K562 (cell line): ENCODE measurements around the gene CEP350.

Source experiments
- CHD2 ChIP-seq: IDR thresholded peaks from 2 replicates; pipeline ENCODE4 v1.6.1; 2011; ENCODE audit warnings: low read depth, low read length
- EZH2 ChIP-seq: IDR thresholded peaks from 2 replicates; pipeline ENCODE4 v1.6.1; 2012; ENCODE audit warnings: low read depth, mild to moderate bottlenecking, inconsistent platforms, low read length, borderline replicate concordance
- YBX1 ChIP-seq: fragments of 450-650 bp; IDR thresholded peaks from 2 replicates; pipeline ENCODE4 v1.7.1; 2016; ENCODE audit warnings: mild to moderate bottlenecking
- ZNF274 ChIP-seq: IDR thresholded peaks from 2 replicates; pipeline ENCODE4 v1.6.1; 2011; ENCODE audit warnings: low read depth, mild to moderate bottlenecking, low read length, moderate library complexity, borderline replicate concordance
- TF ChIP-seq, protein P1 (sequence below), 2 experiments: fragments of 450-650 bp in 1 of 2; sonication (generic) in 1 of 2; formaldehyde crosslinking; conservative IDR thresholded peaks; 2 replicates each; pipeline versions ENCODE4 v1.4.0 to v1.8.1; 2020 to 2022; ENCODE audit warnings: mild to moderate bottlenecking in 1 of 2, missing genetic modification reagents in 1 of 2
- TF ChIP-seq, protein P2 (sequence below): sonication (generic); formaldehyde crosslinking; IDR thresholded peaks from 2 replicates; pipeline ENCODE4 v1.8.0; 2022; ENCODE audit warnings: missing genetic modification reagents, mild to moderate bottlenecking, borderline replicate concordance

DNA sequence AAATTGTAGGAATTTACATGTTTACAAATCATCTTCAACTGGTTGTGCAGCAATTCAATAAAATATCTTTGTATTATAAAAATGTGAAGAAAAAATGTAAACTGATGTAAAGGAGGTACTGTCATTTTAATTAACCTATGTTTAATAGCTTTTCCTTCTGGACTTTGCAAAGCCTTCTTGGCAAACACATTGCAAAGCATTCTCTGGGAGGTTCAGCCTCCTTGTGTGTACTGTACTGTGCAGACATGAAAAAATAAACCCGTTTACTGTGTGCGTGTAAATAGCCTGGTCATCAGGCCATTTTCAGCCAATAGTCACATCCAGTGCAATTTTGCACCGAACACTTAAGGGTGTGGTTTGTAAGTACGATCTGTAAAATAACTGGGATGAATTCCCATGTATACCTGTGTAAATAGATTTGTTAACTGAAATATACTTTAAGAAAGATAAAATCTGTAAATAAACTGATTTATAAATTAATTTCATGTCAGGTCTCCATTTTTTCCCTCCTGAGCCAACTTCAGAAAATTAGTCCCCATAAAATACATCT, 159.9 kb downstream of the CEP350 start:
- TF ChIP-seq, protein P1, sequence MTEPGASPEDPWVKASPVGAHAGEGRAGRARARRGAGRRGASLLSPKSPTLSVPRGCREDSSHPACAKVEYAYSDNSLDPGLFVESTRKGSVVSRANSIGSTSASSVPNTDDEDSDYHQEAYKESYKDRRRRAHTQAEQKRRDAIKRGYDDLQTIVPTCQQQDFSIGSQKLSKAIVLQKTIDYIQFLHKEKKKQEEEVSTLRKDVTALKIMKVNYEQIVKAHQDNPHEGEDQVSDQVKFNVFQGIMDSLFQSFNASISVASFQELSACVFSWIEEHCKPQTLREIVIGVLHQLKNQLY (CRISPR knock-in tag; conservative IDR thresholded peaks at IDR 0.05): no peak
- TF ChIP-seq ZNF274 (no peak), EZH2 (no peak), CHD2 (no peak), YBX1 (no peak)
- TF ChIP-seq, protein P2, sequence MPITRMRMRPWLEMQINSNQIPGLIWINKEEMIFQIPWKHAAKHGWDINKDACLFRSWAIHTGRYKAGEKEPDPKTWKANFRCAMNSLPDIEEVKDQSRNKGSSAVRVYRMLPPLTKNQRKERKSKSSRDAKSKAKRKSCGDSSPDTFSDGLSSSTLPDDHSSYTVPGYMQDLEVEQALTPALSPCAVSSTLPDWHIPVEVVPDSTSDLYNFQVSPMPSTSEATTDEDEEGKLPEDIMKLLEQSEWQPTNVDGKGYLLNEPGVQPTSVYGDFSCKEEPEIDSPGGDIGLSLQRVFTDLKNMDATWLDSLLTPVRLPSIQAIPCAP: no peak
